ENCODE measurements around the gene IFI27L2. TPM values are rescaled to one million over a fixed set of nuclear protein-coding genes. Genes with fewer than 3 reads are reported as not detected.

The IFI27L2 gene
- total and polyA plus RNA-seq, 2 of the 8 experiments (the other 6 are each of a cell fraction or from before 2014, with no cell fraction given) = 14.0 to 69.6 TPM

DNA sequence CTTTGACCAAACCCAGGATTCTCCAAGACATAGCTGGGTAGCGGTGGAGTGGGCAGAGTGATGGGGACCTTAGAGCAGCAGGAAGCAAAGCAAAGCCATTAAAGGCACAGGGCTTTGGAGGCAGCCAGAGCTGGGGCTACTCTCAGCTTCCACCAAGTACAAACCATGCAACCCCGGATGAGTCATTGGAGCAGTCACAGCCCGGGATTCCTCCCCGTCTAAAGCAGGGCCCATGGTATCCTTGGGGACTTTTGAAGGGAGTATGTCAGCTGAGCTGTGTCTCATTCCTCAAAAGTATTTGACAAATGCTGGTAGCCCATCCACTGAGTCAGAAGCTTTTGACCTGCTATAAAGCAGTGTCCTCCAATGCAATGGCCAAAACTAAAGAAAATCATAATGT, 28.6 kb downstream of the IFI27L2 start (continued):
- TF ChIP-seq, protein P1, sequence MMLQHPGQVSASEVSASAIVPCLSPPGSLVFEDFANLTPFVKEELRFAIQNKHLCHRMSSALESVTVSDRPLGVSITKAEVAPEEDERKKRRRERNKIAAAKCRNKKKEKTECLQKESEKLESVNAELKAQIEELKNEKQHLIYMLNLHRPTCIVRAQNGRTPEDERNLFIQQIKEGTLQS (IDR thresholded peaks at IDR 0.05; ENCODE audit: insufficient read depth, low read depth, low read length) = no peak
- no peak for TF ChIP-seq TCF12 (IDR thresholded peaks at IDR 0.05; ENCODE audit: low read depth, low read length)
- no peak for TF ChIP-seq SP2 (IDR thresholded peaks at IDR 0.05; ENCODE audit: low read length)
- no peak for TF ChIP-seq SAP30 (IDR thresholded peaks at IDR 0.05; ENCODE audit: insufficient read depth, insufficient replicate concordance, low read length)
- TF ChIP-seq CHD1 (IDR thresholded peaks at IDR 0.05; ENCODE audit: low read depth, low read length) = no peak
